ENCODE results near the gene KLHL8. TPM values are rescaled to one million over a fixed set of nuclear protein-coding genes. Genes with fewer than 3 reads are reported as not detected.

Gene KLHL8
- polyA plus RNA-seq, 1 donor from 2014 or later: 15.0 TPM

DNA sequence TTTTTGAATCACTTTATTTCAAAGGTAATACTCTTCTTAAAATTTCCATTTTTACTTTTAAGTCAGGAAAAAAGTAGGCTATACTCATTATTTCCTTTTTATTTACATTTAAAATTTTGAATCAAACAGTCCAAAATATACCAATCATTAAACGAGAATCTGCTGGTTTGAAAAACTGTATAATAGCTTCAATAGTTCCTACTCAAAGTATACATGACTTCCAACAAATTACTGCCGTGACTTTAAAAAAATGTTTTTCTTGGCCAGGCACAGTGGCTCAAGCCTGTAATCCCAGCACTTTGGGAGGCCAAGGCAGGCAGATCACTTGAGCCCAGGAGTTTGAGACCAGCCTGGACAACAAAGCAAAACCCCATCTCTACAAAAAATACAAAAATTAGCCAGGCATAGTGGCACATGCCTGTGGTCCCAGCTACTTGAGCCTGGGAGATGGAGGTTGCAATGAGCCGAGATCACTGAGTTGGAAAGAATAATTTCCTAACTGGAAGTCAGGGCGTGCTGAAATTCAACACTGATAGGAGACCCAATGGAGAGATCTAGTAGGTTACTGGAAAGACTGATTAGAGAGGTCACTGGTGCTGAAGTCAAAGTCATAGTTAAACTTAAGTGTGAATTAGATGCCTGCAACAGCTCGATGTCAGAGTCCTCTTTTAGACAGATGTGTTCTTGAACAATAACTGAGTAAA, 9.0 kb downstream of the KLHL8 start:
- Histone ChIP-seq H3K27me3 (ENCODE audit: insufficient read depth, low read depth, low read length) (no peaks in the 10 kb centered on the region), H4K20me1 (ENCODE audit: insufficient read depth) (no peaks in the 10 kb centered on the region), H3F3A (ENCODE audit: insufficient read depth, low read length, poor library complexity, severe bottlenecking) (no peaks in the 10 kb centered on the region), H3K27ac (ENCODE audit: low read length) (no peak overlapping the region), H3K9me2 (ENCODE audit: insufficient read depth, low read length) (no peaks in the 10 kb centered on the region), H3K36me3 (ENCODE audit: insufficient read depth, low read length) (no peaks in the 10 kb centered on the region), H3K9me3 (ENCODE audit: low read length) (no peaks in the 10 kb centered on the region), H3K4me3 (ENCODE audit: low read length) (no peak overlapping the region), H3K79me2 (replicated peaks; ENCODE audit: insufficient read depth, low read length) (peaks cover 18% of the 10 kb centered on the region), H3K9ac (ENCODE audit: low read length) (no peak overlapping the region), H3K4me2 (ENCODE audit: low read length) (no peak overlapping the region), H2AFZ (ENCODE audit: low read depth, low read length) (no peak overlapping the region)
- no peak for TF ChIP-seq POLR2AphosphoS5 (IDR thresholded peaks at IDR 0.05)
- TF ChIP-seq, protein P1, sequence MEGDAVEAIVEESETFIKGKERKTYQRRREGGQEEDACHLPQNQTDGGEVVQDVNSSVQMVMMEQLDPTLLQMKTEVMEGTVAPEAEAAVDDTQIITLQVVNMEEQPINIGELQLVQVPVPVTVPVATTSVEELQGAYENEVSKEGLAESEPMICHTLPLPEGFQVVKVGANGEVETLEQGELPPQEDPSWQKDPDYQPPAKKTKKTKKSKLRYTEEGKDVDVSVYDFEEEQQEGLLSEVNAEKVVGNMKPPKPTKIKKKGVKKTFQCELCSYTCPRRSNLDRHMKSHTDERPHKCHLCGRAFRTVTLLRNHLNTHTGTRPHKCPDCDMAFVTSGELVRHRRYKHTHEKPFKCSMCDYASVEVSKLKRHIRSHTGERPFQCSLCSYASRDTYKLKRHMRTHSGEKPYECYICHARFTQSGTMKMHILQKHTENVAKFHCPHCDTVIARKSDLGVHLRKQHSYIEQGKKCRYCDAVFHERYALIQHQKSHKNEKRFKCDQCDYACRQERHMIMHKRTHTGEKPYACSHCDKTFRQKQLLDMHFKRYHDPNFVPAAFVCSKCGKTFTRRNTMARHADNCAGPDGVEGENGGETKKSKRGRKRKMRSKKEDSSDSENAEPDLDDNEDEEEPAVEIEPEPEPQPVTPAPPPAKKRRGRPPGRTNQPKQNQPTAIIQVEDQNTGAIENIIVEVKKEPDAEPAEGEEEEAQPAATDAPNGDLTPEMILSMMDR (IDR thresholded peaks at IDR 0.05; ENCODE audit: poor library complexity, severe bottlenecking): no peak
- no peak for TF ChIP-seq MXI1 (conservative IDR thresholded peaks at IDR 0.05; ENCODE audit: poor library complexity, severe bottlenecking)
- no peak for TF ChIP-seq RAD21 (conservative IDR thresholded peaks at IDR 0.05)
- TF ChIP-seq TAF1 (IDR thresholded peaks at IDR 0.05; ENCODE audit: low read depth): no peak

DNA sequence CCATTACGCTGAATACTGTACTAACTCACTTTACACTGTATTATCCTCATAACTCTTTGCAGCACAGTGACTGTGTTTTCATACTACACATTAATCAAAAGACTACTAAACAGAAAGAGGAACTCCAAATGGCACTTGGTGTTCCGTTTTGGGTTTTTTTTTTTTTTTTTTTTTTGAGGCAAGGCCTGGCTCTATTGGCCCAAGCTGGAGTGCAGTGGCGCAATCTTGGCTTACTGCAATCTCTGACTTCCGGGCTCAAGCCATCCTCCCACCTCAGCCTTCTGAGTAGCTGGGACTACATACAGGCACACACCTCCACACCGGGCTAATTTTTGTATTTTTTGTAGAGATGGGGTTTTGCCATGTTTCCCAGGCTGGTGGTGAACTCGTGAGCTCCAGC, 10.7 kb downstream of the KLHL8 start:
- H3K36me3 ChIP-seq (ENCODE audit: insufficient read depth, low read length): no peaks in the 10 kb centered on the region
- H3K9ac ChIP-seq (ENCODE audit: low read length): no peak overlapping the region
- H3K9me2 ChIP-seq (ENCODE audit: insufficient read depth, low read length): no peaks in the 10 kb centered on the region
- no peaks in the 10 kb centered on the region for H3F3A ChIP-seq (ENCODE audit: insufficient read depth, low read length, poor library complexity, severe bottlenecking)
- H4K20me1 ChIP-seq (ENCODE audit: insufficient read depth): no peaks in the 10 kb centered on the region
- H2AFZ ChIP-seq (ENCODE audit: low read depth, low read length): no peak overlapping the region
- no peak overlapping the region for H3K27ac ChIP-seq (ENCODE audit: low read length)
- H3K9me3 ChIP-seq (ENCODE audit: low read length): no peaks in the 10 kb centered on the region
- H3K4me2 ChIP-seq (ENCODE audit: low read length): no peak overlapping the region
- TF ChIP-seq EZH2 (IDR thresholded peaks at IDR 0.05; ENCODE audit: borderline replicate concordance, insufficient read depth, low read length, poor library complexity, severe bottlenecking) (no peak), MXI1 (conservative IDR thresholded peaks at IDR 0.05; ENCODE audit: poor library complexity, severe bottlenecking) (no peak), REST (IDR thresholded peaks at IDR 0.05; ENCODE audit: borderline replicate concordance) (no peak), SMC3 (conservative IDR thresholded peaks at IDR 0.05; ENCODE audit: poor library complexity) (no peak), TAF1 (IDR thresholded peaks at IDR 0.05; ENCODE audit: low read depth) (no peak), RAD21 (conservative IDR thresholded peaks at IDR 0.05) (no peak), EP300 (conservative IDR thresholded peaks at IDR 0.05; ENCODE audit: poor library complexity, severe bottlenecking) (no peak), POLR2AphosphoS5 (IDR thresholded peaks at IDR 0.05) (no peak)
- TF ChIP-seq, protein P1 (IDR thresholded peaks at IDR 0.05; ENCODE audit: poor library complexity, severe bottlenecking): no peak
- H3K27me3 ChIP-seq (ENCODE audit: insufficient read depth, low read depth, low read length): no peaks in the 10 kb centered on the region
- H3K4me3 ChIP-seq (ENCODE audit: low read length): no peak overlapping the region
- peaks cover 12% of the 10 kb centered on the region for H3K79me2 ChIP-seq (replicated peaks; ENCODE audit: insufficient read depth, low read length)

Measured in neural cell (in vitro differentiated cells).